GM19372 (cell line): ENCODE measurements around the gene ECT2L.

Source experiments
- ATAC-seq: cut with Tn5 transposase; IDR thresholded peaks from one replicate; pipeline ENCODE4 v1.9.1; 2021; ENCODE audit warnings: mild to moderate bottlenecking, low read depth, moderate library complexity; ENCODE audit not compliant: unreplicated experiment

Gene ECT2L

GRCh38 chr6:138795809-138796603 is at the start of gene ECT2L:
Gene ECT2L, plus strand, starts transcription at chr6:138796087. Its CDS starts 17,188 bp downstream, at chr6:138813275.
- no peak for ATAC-seq

GRCh38 chr6:138752017-138752416 is 43.9 kb upstream of the ECT2L start:
- ATAC-seq = no peak

DNA sequence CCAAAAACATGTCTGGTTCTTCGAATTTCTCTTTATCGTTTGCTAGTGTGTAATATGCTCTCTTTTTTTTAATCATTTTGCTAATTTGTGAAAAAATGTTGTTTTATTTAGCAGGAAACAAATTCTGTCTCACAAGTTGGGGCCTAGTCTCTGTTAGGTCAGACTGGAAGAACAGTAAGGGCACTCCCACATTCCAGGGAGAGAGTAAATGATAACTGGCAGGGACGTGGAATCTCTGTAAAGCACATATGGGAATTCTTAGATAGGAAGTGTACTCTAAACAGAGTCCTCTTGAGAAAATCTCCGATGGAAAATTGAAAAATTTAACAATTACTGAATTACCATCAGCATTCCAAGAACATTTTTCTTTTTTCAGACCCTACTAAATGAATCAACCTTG is 38.8 kb upstream of the ECT2L start:
- no peak for ATAC-seq

GRCh38 chr6:138765896-138766655 is 29.8 kb upstream of the ECT2L start:
- no peak for ATAC-seq

DNA sequence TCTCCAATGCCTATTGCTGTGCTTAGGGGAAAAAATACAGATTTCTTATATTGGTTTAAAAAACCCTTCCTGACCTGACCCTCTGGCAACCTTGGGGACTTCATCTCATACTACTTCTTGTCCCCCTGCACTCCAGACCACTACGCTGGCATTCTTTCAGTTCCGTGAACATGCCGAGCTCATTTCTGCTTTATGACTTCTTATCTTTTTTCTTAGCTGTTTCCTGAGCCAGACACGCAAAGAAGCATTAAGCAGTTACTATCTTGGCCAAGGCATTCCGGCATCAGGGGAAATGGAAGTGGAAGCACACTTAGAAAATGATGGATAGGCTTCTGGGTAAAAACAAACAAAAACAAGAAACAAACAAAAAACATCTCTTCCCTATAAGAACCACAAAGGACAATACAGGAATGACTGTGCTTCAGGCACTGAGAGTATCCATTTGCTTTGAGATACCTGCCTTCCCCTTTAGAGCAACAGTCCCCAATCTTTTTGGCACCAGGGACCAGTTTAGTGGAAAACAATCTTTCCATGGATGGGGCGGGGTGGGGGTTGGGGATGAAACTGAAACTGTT is 26.7 kb upstream of the ECT2L start:
- no peak for ATAC-seq

DNA sequence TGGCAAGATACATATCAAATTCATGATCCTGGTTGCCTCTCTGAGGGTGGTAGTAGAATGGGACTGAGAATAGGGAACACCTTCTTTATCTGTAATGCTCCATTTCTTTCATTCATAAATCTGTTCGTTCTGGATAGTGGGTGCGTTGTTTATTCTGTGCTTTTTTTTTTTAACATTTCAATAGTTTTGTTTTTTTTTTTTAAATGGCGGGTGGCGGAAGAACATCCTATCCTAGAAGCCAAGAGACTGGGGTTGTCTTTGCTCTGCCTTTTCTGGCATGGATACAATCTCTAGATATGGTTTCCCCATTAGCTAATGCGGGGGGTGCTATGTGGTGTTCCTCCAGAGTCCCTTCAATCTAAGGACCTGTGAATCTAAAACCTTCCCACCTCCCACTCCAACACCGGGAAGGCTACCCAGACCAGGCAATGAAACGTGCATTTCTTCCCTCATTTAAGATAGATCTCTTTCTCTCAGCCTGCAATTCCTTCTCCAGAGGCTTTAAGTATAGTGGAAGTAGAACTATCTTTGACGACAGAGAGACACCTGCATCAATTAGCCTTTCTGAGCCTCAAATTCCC is 23.2 kb upstream of the ECT2L start:
- ATAC-seq = no peak

DNA sequence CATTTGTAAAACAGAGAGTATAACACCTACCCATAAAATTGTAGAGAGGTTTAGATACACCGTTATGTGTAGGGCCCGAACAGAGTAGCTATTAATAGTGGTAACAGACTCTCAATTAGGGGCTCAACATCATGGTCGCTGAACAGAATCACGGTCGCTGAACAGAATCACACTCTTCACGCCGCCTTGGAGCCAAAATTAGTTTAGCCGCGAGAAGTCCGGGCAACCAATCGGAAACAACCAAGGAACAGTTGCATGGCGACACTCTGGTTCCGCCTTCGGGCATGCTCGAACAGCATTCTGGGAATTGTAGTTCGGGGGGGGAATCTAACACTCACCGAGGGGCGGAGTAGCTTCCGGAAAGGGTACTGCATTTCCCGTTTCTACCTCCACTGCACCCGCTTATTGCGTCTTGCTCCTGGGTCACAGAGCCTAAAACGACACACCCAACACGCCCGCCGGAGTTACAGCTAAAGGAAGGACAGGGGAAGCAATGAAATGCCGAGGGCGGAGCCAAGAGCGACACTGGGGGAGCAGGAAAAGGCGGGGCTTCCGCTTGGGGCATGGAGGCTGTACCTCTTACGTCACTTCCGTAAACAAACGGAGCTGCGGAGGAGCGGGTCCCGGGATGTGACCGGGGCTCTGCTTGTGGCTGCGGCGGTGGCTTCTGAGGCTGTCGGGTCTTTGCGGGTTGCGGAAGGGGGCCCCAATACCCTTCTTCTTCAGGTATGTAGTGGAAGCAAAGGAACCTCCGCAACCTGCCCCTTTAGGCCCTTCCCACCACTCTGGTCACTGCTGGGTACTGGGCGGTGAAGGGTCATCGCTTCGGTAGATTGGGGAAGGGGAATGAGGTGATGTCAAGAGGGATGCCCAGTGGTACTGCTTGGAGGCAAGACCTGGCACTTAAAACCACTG is 22.5 kb upstream of the ECT2L start, which contains the start of gene CCDC28A:
TSS of gene CCDC28A (plus strand) at position 593 of the 915 bp plus-strand sequence. CDS start 2,352 bp downstream, outside the sequence.
- peak; percentile 90 for ATAC-seq

DNA sequence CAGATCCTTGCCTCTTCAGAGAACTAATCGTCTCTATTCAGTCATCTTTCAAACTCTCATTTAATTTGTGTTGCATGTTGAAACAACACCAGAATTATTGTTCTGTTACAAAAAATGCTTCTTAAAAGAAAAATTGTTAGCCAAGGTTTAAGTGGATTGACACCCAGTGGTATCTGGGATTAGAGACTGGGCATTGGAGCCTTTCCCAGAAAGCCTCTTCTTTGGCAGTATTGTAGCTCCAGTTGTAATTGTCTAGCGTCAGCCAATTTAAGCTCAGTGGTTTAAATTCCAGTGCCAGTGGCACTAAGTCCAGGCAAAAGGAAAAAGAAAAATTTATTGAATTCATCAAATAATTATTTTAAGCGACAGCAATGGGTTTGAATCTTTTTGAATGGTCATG is 21.5 kb upstream of the ECT2L start:
- no peak for ATAC-seq

DNA sequence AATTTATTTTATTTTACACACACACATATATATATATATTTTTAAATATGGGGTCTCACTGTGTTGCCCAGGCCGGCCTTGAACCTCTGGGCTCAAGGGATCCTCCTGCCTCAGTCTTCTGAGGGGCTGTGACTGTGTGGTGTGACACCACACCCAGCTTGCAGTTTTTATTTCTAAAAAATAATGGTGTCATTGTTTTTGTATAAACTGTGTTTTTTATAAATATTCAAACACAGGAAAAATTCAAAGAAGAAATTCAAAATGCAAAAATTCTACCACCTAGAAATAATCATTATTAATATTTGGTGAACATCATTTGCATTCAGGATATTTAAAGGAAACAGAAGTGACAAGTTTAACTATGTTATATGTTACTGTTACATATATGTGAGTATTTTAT is 19.2 kb upstream of the ECT2L start:
- no peak for ATAC-seq

DNA sequence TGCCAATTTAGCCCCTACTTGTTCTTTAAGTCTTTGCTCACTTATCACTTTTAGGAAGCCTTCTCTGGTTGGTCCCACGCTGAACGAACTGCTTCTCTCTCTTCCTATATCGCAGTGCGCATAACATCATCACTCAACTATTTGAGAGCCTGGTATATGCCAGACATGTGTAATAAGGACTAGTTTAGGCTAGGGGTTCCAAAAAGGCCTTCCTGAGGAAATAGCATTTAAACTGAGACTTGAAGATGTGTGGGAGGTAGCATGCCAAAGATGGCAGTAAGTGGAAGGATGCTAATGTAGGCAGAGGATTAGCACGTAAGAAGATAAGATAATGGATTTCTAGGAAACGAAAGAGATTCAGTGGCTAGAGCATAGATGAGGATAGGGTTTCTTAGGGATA is 17.6 kb upstream of the ECT2L start:
- no peak for ATAC-seq

DNA sequence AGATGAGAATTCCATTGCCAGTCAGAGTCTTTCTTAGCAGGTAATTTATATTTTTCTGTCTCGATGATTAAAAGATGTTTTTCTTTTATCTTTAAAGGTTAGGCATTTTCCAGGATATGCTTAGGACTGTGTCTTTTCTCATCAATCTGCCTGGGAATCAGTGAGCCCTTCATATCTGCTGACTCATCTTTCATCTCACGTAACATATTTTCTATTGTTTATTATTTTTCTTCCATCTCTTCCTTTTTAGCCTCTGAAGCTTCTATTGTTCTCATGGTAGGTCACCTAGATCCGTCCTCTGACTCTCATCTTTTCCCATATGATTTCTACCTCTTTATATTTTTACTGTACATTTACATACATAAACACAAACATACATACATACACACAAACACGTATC is 13.6 kb upstream of the ECT2L start:
- ATAC-seq = no peak

DNA sequence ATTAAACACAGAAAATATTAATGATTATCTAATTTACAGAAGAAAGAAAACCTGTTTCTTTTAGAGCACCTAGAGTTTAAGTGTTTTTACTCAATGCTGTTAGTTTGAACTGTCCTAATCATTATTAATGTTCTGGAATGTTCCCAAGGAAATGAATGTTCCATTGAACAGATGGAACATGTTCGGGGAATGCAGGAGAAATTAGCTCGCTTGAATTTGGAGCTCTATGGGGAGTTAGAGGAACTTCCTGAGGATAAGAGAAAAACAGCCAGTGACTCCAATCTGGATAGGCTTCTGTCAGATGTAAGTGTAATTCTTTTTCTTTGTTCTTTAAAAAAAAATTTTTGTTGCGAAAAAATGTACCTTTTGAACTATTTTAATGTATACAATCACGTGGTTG is 10.8 kb upstream of the ECT2L start:
- no peak for ATAC-seq

DNA sequence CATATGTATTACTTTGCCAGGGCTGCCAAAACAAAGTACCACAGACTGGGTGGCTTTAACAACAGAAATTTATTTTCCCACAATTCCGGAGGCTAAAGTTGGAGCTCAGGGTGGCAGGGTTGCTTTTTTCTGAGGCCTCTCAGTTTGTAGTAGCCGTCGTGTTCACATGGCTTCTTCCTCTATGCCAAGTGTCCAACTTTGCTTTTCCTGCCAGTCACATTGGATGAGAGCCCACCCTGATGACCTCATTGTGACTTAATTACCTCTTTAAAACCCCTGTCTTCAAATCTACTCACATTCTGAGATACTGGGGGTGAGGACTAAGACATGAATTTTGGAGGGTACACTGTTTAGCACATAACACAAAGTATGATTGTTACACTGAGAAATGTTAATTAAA is 9.9 kb upstream of the ECT2L start:
- ATAC-seq = no peak

DNA sequence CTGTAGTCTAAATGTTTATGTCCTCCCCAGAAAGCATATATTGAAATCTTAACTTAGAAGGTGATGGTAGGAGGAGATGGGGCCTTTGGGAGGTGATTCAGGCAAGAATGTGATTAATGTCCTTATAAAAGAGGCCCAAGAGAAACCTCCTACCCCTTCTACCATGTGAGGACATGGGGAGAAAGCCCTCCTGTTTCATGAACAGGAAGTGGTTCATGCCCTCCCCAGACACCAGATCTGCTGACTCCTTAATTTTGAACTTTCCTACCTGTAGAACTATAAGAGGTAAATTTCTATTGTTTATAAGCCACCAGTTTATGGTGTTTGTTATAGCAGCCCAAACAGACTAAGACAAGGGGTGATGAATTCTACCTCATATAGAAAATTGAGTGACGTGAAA is 8.7 kb upstream of the ECT2L start:
- ATAC-seq = no peak

DNA sequence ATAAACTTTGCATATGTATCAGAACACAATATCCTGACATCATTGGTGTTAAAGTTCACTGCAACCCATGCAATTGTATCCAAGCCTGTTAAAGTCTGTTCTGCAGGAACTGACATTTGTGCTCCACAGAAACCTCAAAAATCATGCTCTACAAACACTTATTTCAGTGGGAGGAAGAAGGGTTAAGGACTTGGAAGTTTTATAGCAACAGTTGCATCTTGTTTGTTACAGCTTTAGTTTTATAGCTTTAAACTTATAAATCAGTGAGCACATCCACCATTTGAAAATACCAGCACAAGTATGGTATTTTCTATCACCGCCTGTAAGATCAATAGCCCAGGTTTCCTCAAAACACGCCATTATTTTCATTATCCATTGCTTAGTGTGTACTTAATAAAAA is 884 bp downstream of the ECT2L start:
- ATAC-seq = no peak

DNA sequence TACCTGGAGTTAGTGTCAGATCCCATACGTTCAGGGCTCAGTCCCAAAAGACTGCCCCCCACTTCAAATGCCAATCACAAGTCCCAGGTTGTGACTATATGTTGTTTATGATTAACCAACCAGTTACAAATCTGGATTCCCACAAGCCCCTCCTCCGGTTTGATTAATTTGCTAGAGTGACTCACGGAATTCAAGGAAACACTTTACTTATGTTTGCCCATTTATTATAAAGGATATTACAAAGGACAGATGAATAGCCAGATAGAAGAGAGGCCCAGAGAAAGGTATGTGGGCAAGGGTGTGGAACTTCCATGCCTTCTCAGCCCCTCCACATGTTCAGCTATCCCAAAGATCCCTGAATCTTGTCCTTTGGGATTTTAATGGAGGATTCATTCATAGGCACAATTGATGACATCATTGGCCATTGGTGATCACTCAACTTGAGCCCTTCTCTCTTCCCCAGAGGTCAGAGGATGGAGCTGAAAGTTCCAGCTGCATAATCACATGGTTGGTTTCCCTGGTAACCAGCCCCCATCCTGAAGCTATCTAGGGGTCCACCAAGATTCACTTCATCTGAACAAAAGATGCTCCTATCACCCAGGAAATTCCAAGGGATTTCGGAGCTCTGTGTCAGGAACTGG is 2.0 kb downstream of the ECT2L start:
- ATAC-seq = no peak

- no peak for ATAC-seq
Measured at GRCh38 chr6:138800377-138801150, 4.7 kb downstream of the ECT2L start.

- no peak for ATAC-seq
Measured at GRCh38 chr6:138803331-138803730, 7.4 kb downstream of the ECT2L start.

DNA sequence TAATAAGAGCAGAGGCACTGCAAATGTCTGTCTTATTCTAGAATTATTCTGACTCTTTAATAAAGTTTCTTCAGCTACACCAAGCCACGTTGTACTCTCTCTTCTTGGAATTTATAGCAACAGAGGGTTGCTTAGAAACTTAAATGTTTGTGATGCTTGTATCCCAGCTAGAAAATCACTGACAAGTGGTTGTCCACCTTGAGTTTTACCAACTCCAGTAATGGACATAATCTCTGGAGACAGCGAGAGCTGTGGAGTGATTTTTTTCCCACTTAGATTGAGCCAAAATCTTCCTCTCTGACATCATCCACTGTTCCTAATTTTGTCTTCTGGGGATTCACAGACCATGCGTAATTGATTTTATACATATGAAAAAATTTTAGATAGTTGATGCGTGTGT is 8.0 kb downstream of the ECT2L start:
- ATAC-seq = no peak
